PFSK-1 (cell line): Measurements from ENCODE around the gene SLC2A11.

ENCODE experiments used
- POLR2AphosphoS5 ChIP-seq: IDR thresholded peaks from 2 replicates; pipeline ENCODE4 v1.6.1; 2012; ENCODE audit warnings: low read depth, mild to moderate bottlenecking, control low read depth, low read length, moderate library complexity
- SIN3A ChIP-seq: IDR thresholded peaks from 2 replicates; pipeline ENCODE4 v1.6.1; 2012; ENCODE audit warnings: mild to moderate bottlenecking, low read length, moderate library complexity, borderline replicate concordance; ENCODE audit not compliant: insufficient read depth
- TF ChIP-seq, protein P1 (sequence below), 2 experiments: IDR thresholded peaks; 2 replicates each; pipeline versions ENCODE4 v1.6.1 to v1.8.0; 2011 to 2012; ENCODE audit warnings: low read depth in 2 of 2, low read length in 2 of 2, control low read depth in 1 of 2, inconsistent platforms in 1 of 2, mild to moderate bottlenecking in 1 of 2, moderate library complexity in 1 of 2; ENCODE audit not compliant: insufficient read depth in 1 of 2

DNA sequence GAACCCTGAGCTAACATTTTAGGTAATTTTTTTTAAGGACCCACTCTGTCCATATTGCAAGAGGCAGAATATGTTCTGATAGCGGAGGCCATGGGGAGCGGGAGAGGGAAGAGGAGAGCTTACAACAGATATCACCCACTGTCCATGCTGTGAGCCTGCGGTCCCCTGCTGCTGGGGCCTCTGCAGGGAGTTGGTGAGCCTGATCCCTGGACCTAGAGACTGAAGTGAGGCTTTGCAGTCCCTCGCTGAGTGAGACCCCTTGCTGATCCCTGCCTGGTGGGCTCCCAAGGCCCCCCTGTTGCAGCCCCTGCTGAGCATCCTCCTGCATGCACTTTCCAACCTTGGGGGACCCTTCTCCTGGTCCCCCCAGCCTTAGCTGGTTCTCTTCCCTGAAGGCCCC lies 49.0 kb downstream of the SLC2A11 start:
- TF ChIP-seq, protein P1, sequence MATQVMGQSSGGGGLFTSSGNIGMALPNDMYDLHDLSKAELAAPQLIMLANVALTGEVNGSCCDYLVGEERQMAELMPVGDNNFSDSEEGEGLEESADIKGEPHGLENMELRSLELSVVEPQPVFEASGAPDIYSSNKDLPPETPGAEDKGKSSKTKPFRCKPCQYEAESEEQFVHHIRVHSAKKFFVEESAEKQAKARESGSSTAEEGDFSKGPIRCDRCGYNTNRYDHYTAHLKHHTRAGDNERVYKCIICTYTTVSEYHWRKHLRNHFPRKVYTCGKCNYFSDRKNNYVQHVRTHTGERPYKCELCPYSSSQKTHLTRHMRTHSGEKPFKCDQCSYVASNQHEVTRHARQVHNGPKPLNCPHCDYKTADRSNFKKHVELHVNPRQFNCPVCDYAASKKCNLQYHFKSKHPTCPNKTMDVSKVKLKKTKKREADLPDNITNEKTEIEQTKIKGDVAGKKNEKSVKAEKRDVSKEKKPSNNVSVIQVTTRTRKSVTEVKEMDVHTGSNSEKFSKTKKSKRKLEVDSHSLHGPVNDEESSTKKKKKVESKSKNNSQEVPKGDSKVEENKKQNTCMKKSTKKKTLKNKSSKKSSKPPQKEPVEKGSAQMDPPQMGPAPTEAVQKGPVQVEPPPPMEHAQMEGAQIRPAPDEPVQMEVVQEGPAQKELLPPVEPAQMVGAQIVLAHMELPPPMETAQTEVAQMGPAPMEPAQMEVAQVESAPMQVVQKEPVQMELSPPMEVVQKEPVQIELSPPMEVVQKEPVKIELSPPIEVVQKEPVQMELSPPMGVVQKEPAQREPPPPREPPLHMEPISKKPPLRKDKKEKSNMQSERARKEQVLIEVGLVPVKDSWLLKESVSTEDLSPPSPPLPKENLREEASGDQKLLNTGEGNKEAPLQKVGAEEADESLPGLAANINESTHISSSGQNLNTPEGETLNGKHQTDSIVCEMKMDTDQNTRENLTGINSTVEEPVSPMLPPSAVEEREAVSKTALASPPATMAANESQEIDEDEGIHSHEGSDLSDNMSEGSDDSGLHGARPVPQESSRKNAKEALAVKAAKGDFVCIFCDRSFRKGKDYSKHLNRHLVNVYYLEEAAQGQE (IDR thresholded peaks at IDR 0.05; ENCODE audit: insufficient read depth in 1 of 2, low read depth in 2 of 2, low read length in 2 of 2), result no peak
- TF ChIP-seq SIN3A (no peak), POLR2AphosphoS5 (no peak)
